B cell (primary cell): Measurements from ENCODE around the gene DAP. TPM values are rescaled to one million over a fixed set of nuclear protein-coding genes. Genes with fewer than 3 reads are reported as not detected.

ENCODE experiments used
- ATAC-seq: fragments of 200-7000 bp; cut with Tn5 transposase; one replicate; pipeline ENCODE4 v1.10.0; 2021; ENCODE audit warnings: low read depth, mild to moderate bottlenecking, moderate number of reproducible peaks, moderate library complexity
- CTCF ChIA-PET: fragments of 350-600 bp; sonication (Branson Sonifier 250); formaldehyde crosslinking; loops from one replicate; lab custom pipeline; 2021; ENCODE audit warnings: antibody characterized with exemption, inconsistent platforms; lab: Charles Lee
- POLR2A ChIA-PET: fragments of 350-600 bp; sonication (Branson Sonifier 250); formaldehyde crosslinking; loops from one replicate; lab custom pipeline; 2021; ENCODE audit warnings: antibody characterized with exemption; lab: Charles Lee
- DNase-seq: peaks from one replicate; pipeline ENCODE4 v3.0.0; 2013
- H2AFZ ChIP-seq: 2 replicates; pipeline ENCODE4 v1.6.1; 2012; ENCODE audit warnings: mild to moderate bottlenecking, low read depth, low read length; ENCODE audit not compliant: insufficient read depth, poor library complexity, severe bottlenecking
- H3K27ac ChIP-seq, 2 donors: 1 replicate in 1 of 2; 2 replicates in 1 of 2; pipeline ENCODE4 v1.5.1; 2012 to 2013; ENCODE audit warnings: low read length in 2 of 2, mild to moderate bottlenecking in 2 of 2, moderate library complexity in 1 of 2
- H3K27me3 ChIP-seq, 4 experiments: fragments of 200-600 bp in 1 of 4; sonication (generic) in 1 of 4; replicated peaks in 1 of 4; 1 replicate in 2 of 4; 2 replicates in 2 of 4; pipeline versions ENCODE4 v1.6.1 to v1.7.0; 2013 to 2016; ENCODE audit warnings: low read length in 3 of 4, mild to moderate bottlenecking in 2 of 4, mixed read lengths in 1 of 4, moderate library complexity in 1 of 4; ENCODE audit not compliant: insufficient read depth in 4 of 4, control insufficient read depth in 3 of 4; ENCODE audit errors: control extremely low read depth in 1 of 4
- H3K36me3 ChIP-seq, 2 experiments: replicated peaks in 1 of 2; 1 replicate in 1 of 2; 2 replicates in 1 of 2; pipeline versions ENCODE4 v1.6.1 to v1.7.1; 2013; ENCODE audit warnings: low read length in 1 of 2; ENCODE audit not compliant: insufficient read depth in 2 of 2, control insufficient read depth in 1 of 2; ENCODE audit errors: control extremely low read depth in 1 of 2, extremely low read depth in 1 of 2
- H3K4me1 ChIP-seq, 2 donors: fragments of 200-600 bp in 1 of 2; sonication (generic) in 1 of 2; 1 replicate in 1 of 2; 2 replicates in 1 of 2; pipeline versions ENCODE4 v1.5.1 to v1.6.1; 2013 to 2017; ENCODE audit warnings: low read length in 2 of 2; ENCODE audit not compliant: control insufficient read depth in 2 of 2, insufficient read depth in 2 of 2
- H3K4me2 ChIP-seq: replicated peaks from 2 replicates; pipeline ENCODE3; 2012; ENCODE audit warnings: mild to moderate bottlenecking, low read depth, low read length; ENCODE audit not compliant: poor library complexity, severe bottlenecking
- H3K4me3 ChIP-seq, 5 experiments: fragments of 200-600 bp in 1 of 5; sonication (generic) in 1 of 5; 1 replicate in 3 of 5; 2 replicates in 2 of 5; pipeline versions ENCODE4 v1.5.1 to v1.7.0; 2011 to 2016; ENCODE audit warnings: low read length in 4 of 5, mild to moderate bottlenecking in 4 of 5, low read depth in 2 of 5, control low read depth in 1 of 5, moderate library complexity in 1 of 5; ENCODE audit not compliant: insufficient read depth in 1 of 5; ENCODE audit errors: control extremely low read depth in 1 of 5, extremely low read depth in 1 of 5
- H3K79me2 ChIP-seq: fragments of 200-600 bp; sonication (generic); one replicate; pipeline ENCODE4 v1.6.0; 2016; ENCODE audit warnings: low read length; ENCODE audit not compliant: control insufficient read depth, insufficient read depth
- H3K9ac ChIP-seq: fragments of 200-600 bp; sonication (generic); 2 replicates; pipeline ENCODE4 v1.6.1; 2017; ENCODE audit warnings: mild to moderate bottlenecking, low read length, moderate library complexity
- H3K9me3 ChIP-seq, 3 donors: one replicate each; pipeline versions ENCODE4 v1.6.1 to v1.7.1; 2013; ENCODE audit warnings: low read length in 2 of 3; ENCODE audit not compliant: control insufficient read depth in 2 of 3, insufficient read depth in 1 of 3; ENCODE audit errors: control extremely low read depth in 1 of 3
- H4K20me1 ChIP-seq: 2 replicates; pipeline ENCODE4 v1.6.0; 2012; ENCODE audit warnings: mild to moderate bottlenecking, low read length; ENCODE audit not compliant: insufficient read depth, control insufficient read depth, poor library complexity, severe bottlenecking
- H3K27ac Mint-ChIP-seq: one replicate; pipeline ENCODE4 v1.8.0; 2021; ENCODE audit warnings: mixed read lengths
- H3K27me3 Mint-ChIP-seq: one replicate; pipeline ENCODE4 v1.8.0; 2021; ENCODE audit warnings: mixed read lengths
- H3K4me1 Mint-ChIP-seq: one replicate; pipeline ENCODE4 v1.8.0; 2021; ENCODE audit warnings: mixed read lengths
- H3K4me3 Mint-ChIP-seq: one replicate; pipeline ENCODE4 v1.8.0; 2021; ENCODE audit warnings: mixed read lengths
- H3K9me3 Mint-ChIP-seq: one replicate; pipeline ENCODE4 v1.8.0; 2022; ENCODE audit warnings: mixed read lengths; ENCODE audit not compliant: insufficient read depth
- CTCF ChIP-seq: fragments of 200-600 bp; IDR thresholded peaks from one replicate; pipeline ENCODE4 v1.8.0; 2022; ENCODE audit warnings: antibody characterized with exemption, mild to moderate bottlenecking
- EZH2 ChIP-seq: IDR thresholded peaks from 2 replicates; pipeline ENCODE4 v1.6.1; 2012; ENCODE audit warnings: borderline replicate concordance, low read depth, mild to moderate bottlenecking, moderate library complexity, low read length; ENCODE audit not compliant: insufficient read depth, poor library complexity, severe bottlenecking
- WGBS: methylation state at CpG from one replicate; pipeline ENCODE4 v1.1.5; 2013; ENCODE audit warnings: missing lambda C conversion rate; ENCODE audit not compliant: insufficient coverage; 5-methylcytosine and 5-hydroxymethylcytosine counted together
- intact Hi-C: fragments of 100-400 bp; cut with micrococcal nuclease; formaldehyde crosslinking; loops from one replicate; pipeline ENCODE4 v1.10.0; 2022
- polyA plus RNA-seq: library from polyadenylated mRNA; depleted of rRNA; stranded (reverse); fragments of >200 nt; gene quantifications from 2 replicates; pipeline ENCODE4 v1.2.3, GENCODE V29; 2012
- total RNA-seq, 2 donors: library from RNA; stranded (reverse); fragments of 120-200 nt in 1 of 2; gene quantifications; 1 replicate in 1 of 2; 2 replicates in 1 of 2; pipeline versions ENCODE4 v1.2.3 to v1.2.4, GENCODE V29; 2013 to 2022

Gene DAP
- total and polyA plus RNA-seq, 2 donors (not counting 1 experiment from before 2014, with no cell fraction given), result 42.6 to 49.8 TPM

- peaks cover 56% of the 10 kb centered on the region for H3K79me2 ChIP-seq
- peaks cover 0 to 30% of the 10 kb centered on the region in 2 experiments for H3K36me3 ChIP-seq
- Mint-ChIP-seq H3K27ac (no peak overlapping the region), H3K9me3 (no peaks in the 10 kb centered on the region), H3K27me3 (no peaks in the 10 kb centered on the region), H3K4me3 (no peak overlapping the region), H3K4me1 (peaks cover 24% of the 10 kb centered on the region)
- H3K9me3 ChIP-seq, result peaks cover 0 to 7% (median 0%) of the 10 kb centered on the region in 3 donors
- no peak overlapping the region for H3K27ac ChIP-seq
- H4K20me1 ChIP-seq, result peaks cover 8% of the 10 kb centered on the region
- ATAC-seq, result no peak
- H3K4me2 ChIP-seq, result no peak overlapping the region
- DNase-seq, result no peak
- intact Hi-C loops, result no loop called here
- TF ChIP-seq CTCF (no peak), EZH2 (no peak)
- H2AFZ ChIP-seq, result no peak overlapping the region
- no peak overlapping the region for H3K9ac ChIP-seq
- ChIA-PET CTCF (interaction anchor here (0.9 kb wide), 1 partner anchor 17 kb away, joined by 3 read pairs; no protein-coding TSS in a partner anchor), POLR2A (no interaction called here)
- H3K27me3 ChIP-seq, result no peaks in the 10 kb centered on the region
- H3K4me1 ChIP-seq, result peaks cover 15 to 18% of the 10 kb centered on the region in 2 donors
- WGBS, result 99% methylated on average over 52 of the region's 60 CpGs
- H3K4me3 ChIP-seq, result no peak overlapping the region
Measured at GRCh38 chr5:10648806-10649665, 112.0 kb downstream of the DAP start.

DNA sequence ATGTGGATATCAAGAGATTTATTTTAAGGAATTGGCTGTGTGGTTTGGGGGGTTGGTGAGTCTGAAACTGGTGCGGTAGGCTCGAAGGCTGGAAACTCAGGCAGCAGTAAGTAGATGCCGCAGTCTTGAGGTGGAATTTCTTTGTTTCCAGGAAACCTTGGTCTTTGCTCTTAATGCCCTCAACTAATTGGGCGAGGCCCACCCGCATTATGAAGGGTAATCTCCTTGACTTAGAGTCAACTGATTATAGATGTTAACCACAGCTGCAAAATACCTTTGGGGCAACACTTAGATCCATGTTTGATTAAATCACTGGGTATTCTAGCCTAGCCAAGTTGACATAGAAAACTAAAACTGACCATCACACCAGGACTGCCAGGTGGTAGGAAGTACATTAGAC is 113.4 kb downstream of the DAP start:
- intact Hi-C loops, result no loop called here
- Histone ChIP-seq H3K27ac (no peak overlapping the region), H3K9ac (no peak overlapping the region), H3K4me2 (no peak overlapping the region), H3K4me3 (no peak overlapping the region), H2AFZ (no peak overlapping the region), H3K36me3 (peaks cover 0 to 20% of the 10 kb centered on the region in 2 experiments), H3K27me3 (no peaks in the 10 kb centered on the region), H3K79me2 (peaks cover 68% of the 10 kb centered on the region), H3K4me1 (peaks cover 23 to 25% of the 10 kb centered on the region in 2 donors), H4K20me1 (peaks cover 8% of the 10 kb centered on the region), H3K9me3 (peaks cover 0 to 7% (median 0%) of the 10 kb centered on the region in 3 donors)
- ChIA-PET CTCF (interaction anchor here (0.9 kb wide), 1 partner anchor 16 kb away, joined by 3 read pairs; no protein-coding TSS in a partner anchor), POLR2A (no interaction called here)
- ATAC-seq (no peak), DNase-seq (no peak)
- Mint-ChIP-seq H3K9me3 (no peaks in the 10 kb centered on the region), H3K4me1 (peaks cover 36% of the 10 kb centered on the region), H3K27ac (no peak overlapping the region), H3K4me3 (no peak overlapping the region), H3K27me3 (no peaks in the 10 kb centered on the region)
- TF ChIP-seq CTCF, result no peak
- no peak for TF ChIP-seq EZH2
- WGBS, result 100% methylated on average over 1 of the region's 5 CpGs
